ENCODE data around the gene PLPPR3. TPM values are rescaled to one million over a fixed set of nuclear protein-coding genes. Genes with fewer than 3 reads are reported as not detected.

PLPPR3 gene
- total RNA-seq, 1 donor from 2014 or later: not detected

DNA sequence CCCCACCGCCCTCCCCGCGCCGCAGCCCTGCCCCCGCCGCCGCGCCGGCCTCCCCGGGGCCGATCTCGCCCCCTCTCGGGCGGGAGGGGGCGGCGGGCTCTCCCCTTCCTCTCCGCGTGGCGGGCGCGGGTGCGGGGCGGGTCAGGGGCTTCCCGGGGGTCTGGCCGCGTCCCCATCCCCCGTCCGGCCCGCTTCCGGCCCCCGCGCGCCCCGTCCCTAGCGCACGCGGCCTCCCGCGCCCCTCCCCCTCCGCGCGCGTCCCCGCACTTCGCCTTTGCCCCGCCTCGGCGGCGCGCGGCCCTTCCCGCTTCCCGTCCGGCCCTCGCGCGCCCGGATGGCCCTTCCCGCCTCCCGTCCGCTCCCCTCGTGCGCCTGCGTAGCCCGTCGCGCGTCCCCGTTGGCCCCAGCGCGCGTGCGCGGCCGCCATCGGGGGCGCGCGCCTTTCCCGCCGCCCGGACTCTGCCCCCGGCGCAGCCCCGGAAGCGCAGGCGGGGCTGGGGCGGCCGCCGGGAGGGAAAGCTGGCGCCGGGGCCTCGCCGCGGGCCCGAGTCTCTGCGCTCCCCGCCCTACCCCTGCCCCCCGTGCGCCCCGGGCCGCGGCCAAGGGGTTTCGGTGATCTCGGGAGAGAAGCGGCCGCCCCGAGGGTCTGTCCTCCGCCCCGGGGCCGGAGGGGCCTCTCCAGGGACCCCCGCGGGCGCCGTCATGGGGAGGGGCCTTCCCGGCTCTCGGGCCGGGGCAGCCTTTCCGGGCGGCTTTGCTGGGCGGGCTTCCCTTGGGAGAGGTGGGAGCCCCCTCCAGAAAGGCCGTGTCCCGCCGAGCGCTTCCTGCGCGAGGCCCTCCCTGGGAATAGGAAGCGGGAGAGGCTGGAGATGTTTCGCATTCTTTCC lies 24.0 kb downstream of the PLPPR3 start:
- peak; percentile 96 for DNase-seq (ENCODE audit: low spot score)

DNA sequence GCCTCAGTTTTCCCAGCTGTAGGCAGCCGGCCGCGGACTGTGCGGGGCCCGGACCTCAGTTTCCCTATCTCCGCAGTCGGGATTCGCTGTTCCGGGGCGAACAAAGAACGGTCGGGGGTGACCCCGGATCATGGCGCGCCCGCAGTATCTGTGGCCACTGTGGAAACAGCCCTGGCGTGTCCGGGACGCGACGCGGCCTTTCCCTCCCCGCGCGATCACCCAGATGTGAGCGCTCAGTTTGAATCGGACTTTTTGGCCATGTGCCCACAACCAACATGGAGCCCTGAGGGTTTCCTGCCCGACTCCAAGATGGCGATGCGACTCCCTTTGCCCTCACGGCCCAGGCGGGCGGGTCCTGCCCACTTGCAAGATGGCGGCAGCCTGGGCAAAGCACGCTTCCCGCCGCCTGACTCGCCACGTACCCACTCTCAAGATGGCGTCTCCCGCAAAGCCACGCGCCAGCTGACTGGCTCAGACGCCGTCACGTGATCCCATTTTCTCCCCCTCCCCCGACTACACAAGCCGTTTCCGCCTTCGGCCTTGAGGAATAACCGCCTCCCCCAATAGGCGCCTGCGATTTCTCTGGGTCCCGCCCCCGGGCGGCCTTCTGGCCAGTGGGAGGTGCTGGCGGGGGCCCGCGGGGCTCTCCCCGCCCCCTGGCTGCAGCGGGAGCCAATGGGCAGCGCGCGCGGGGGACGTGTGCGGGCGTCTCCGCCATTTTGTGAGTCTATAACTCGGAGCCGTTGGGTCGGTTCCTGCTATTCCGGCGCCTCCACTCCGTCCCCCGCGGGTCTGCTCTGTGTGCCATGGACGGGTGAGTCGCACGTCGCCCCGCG lies 24.8 kb downstream of the PLPPR3 start, which contains the start of gene PTBP1:
Gene PTBP1 (plus strand): TSS at position 761 of the 836 bp plus-strand sequence. CDS start 46 bp downstream, at position 807.
- DNase-seq (ENCODE audit: low spot score): peak; percentile 100

- DNase-seq (ENCODE audit: low spot score): no peak
Measured at GRCh38 chr19:795691-796581, 25.8 kb downstream of the PLPPR3 start.

- no peak for DNase-seq (ENCODE audit: low spot score)
Measured at GRCh38 chr19:795073-795611, 26.6 kb downstream of the PLPPR3 start.

DNA sequence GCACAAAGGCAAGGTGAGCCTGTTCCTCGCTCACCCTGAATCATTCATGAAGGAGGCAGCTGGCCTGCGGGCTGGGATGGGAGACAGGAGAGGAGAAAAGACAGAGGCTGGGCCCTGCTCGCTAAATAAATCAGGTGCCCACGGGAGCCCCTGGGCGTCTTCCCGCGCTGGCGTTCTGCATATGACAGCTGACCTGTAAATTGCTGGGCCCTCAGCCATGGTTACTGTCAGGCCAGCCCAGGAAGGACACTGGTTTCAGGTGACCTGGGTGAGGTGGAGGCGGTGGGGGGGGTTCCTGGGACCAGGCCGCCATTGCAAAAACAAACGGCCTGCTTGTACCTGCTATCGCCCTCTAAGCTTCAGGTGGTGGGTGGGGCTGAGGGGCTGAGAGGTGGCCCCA lies 27.9 kb downstream of the PLPPR3 start:
- DNase-seq (ENCODE audit: low spot score): no peak

- DNase-seq (ENCODE audit: low spot score): no peak
Measured at GRCh38 chr19:792306-792885, 29.4 kb downstream of the PLPPR3 start.

DNA sequence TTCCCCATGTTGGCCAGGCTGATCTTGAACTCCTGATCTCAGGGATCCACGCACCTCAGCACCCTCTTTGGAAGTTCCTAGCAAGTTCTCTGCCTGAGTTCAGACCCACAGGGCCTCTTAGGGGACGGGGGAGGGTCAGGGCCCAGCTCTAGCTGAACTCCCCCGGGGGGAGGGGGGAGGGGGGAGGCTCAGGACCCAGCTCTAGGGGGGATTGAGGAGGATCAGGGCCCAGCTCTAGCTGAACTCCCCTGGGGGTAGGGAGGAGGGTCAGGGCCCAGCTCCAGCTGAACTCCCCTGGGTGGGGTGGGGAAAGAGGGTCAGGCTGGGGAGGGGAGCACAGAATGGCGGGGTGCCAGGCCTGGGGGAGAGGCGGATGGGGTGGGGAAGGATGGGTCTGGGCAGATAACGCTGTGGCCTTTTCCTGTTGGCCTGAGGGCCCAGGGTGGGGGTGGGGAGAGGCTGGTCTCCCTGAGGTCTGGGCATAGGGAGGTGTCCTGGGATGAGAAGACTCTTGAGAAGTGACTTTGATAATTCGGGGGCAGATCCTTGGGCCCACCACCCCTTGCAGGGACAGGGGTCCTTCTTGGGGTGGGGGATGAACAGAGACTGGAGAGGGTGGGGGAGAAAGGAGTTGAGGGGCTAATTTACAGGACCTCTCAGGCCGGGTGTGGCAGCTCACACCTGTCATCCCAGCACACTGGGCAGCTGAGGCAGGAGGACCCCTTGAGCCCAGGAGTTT lies 30.0 kb downstream of the PLPPR3 start:
- DNase-seq (ENCODE audit: low spot score): no peak

DNA sequence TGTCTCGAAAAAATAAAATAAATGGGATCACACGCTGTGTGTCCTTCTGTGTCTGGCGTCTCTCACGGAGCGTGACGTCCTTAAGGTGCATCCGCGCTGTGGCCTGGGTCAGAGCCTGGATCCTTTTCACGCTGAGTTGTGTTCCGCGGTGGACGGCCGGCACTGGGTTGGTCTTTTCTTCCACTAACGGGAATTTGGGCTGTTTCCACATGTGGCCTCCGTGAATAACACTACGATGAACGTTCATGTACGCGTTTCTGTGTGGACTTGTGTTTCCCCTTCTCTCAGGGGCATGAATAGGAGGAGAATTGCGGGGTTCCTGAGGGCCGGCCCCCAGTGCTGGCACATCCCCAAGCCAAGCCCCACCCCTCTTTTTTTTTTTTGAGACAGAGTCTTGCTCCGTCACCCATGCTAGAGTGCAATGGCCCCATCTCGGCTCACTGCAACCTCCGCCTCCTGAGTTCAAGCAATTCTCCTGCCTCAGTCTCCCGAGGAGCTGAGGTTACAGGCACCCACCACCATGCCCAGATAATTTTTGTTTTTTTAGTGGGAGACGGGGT lies 30.7 kb downstream of the PLPPR3 start:
- DNase-seq (ENCODE audit: low spot score): no peak

DNA sequence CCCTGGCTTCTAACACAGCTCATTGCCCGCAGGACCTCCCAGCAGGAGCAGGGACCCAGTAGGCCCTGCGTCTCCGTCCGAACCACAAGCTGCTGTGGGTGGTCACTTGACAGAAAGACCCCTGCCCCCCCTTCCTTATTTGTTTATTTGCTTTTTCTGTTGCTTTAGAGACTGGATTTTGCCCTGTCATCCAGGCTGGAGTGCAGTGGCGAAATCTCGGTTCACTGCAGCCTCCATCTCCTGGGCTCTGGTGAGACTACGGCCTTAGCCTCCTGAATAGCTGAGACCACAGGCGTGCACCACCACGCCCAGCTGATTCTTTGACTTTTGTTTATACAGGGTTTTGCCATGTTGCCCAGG lies 32.1 kb downstream of the PLPPR3 start:
- no peak for DNase-seq (ENCODE audit: low spot score)

- no peak for DNase-seq (ENCODE audit: low spot score)
Measured at GRCh38 chr19:788983-789700, 32.6 kb downstream of the PLPPR3 start.

GRCh38 chr19:788686-788982 lies 33.1 kb downstream of the PLPPR3 start:
- no peak for DNase-seq (ENCODE audit: low spot score)

GRCh38 chr19:787536-787935 lies 34.2 kb downstream of the PLPPR3 start:
- no peak for DNase-seq (ENCODE audit: low spot score)

DNA sequence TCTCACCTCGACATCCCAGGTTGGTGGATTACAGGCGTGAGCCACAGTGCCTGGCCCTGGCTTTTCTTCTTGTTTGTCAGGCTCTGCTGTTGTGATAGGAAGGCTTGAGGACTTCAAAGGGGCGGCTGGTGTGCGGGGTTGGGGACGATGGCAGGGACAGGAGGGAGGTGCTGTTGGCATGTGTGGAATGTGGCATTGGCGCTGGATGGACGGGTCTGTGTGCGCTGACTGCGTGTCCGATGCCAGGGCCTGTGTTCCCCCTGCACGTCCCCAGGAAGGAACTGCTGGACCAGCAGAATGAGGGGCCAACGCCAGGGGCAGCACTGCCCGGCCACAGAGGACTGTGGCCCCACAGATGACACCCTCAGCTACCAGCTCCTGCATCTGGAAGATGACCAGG lies 37.2 kb downstream of the PLPPR3 start:
- no peak for DNase-seq (ENCODE audit: low spot score)

DNA sequence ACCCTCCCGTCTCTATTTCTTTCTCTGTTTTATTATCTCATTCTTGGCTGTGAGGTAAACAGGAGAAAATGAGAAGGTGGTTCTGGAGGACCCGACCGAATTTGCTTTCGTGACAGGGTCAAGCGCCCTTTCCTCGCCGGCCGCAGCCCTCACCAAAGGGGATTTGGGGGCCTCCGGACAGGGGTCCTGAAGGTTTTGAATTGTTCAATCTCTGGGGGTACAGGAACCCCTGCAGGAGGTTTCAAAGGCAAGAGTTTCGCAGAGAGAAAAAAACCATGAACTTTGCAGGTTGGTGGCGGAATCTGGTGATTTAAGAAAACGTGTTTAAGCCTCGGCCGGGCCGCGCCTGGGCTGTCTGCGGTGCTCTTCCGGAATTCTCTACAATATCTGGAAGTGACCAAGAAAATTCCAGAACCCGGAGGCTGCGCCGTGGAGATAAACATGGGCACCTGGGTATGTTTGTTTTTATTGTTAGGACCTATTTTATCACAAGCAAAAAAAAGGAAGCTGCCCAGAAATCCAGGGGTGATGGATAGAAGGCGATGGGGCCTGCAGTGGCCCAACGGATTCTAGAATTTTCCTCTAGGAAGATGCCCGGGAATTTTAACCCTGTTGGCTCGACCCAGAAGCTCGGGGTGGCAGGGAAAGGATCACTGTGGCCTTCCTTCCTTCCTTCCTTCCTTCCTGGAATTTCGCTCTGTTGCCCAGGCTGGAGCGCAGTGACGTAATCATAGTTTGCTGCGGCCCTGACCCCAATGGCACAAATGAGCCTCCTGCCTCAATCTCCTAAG lies 38.7 kb downstream of the PLPPR3 start:
- DNase-seq (ENCODE audit: low spot score): no peak

- no peak for DNase-seq (ENCODE audit: low spot score)
Measured at GRCh38 chr19:782185-782877, 39.4 kb downstream of the PLPPR3 start.

GRCh38 chr19:781800-782184 lies 40.0 kb downstream of the PLPPR3 start:
- DNase-seq (ENCODE audit: low spot score): no peak

- DNase-seq (ENCODE audit: low spot score): no peak
Measured at GRCh38 chr19:780935-781334, 40.8 kb downstream of the PLPPR3 start.
